Suprapubic skin (tissue), 4 donors: ENCODE results near the gene ADGRG7.

Experiments
- CTCF ChIP-seq, 2 donors: fragments of 200-600 bp in 1 of 2; fragments of 450-650 bp in 1 of 2; sonication (generic) in 1 of 2; IDR thresholded peaks; one replicate each; pipeline ENCODE4 v1.5.1; 2016 to 2019; ENCODE audit warnings: antibody characterized with exemption in 2 of 2, mild to moderate bottlenecking in 1 of 2, moderate library complexity in 1 of 2
- EP300 ChIP-seq: sonication (generic); formaldehyde crosslinking; IDR thresholded peaks from one replicate; pipeline ENCODE4 v1.6.1; 2017; ENCODE audit warnings: antibody characterized with exemption
- POLR2A ChIP-seq, 2 donors: fragments of 450-650 bp; IDR thresholded peaks; one replicate each; pipeline ENCODE4 v1.6.1; 2017; ENCODE audit warnings: antibody characterized with exemption in 2 of 2, mild to moderate bottlenecking in 2 of 2, moderate library complexity in 2 of 2
- POLR2AphosphoS5 ChIP-seq, 3 donors: sonication (generic); formaldehyde crosslinking; IDR thresholded peaks; one replicate each; pipeline ENCODE4 v1.6.1; 2017; ENCODE audit warnings: antibody characterized with exemption in 3 of 3

- TF ChIP-seq CTCF (IDR thresholded peaks at IDR 0.05) (no peak), POLR2A (IDR thresholded peaks at IDR 0.05) (no peak), POLR2AphosphoS5 (IDR thresholded peaks at IDR 0.05) (no peak), EP300 (no peak)
Observed at GRCh38 chr3:100578646-100579045, 30.8 kb upstream of the ADGRG7 start.
